Left colon (tissue), 2 donors: Measurements from ENCODE around the gene KCNJ5. TPM values are rescaled to one million over a fixed set of nuclear protein-coding genes. Genes with fewer than 3 reads are reported as not detected.

ENCODE experiments used
- ATAC-seq: fragments of 200-7000 bp; cut with Tn5 transposase; one replicate; pipeline ENCODE4 v1.9.1; 2020; ENCODE audit warnings: mild to moderate bottlenecking, moderate library complexity
- DNase-seq, 2 donors: peaks; one replicate each; pipeline ENCODE4 v3.0.0-alpha.2; 2020
- intact Hi-C, 2 donors: fragments of 100-400 bp; cut with DNase I in 1 of 2; cut with micrococcal nuclease in 1 of 2; formaldehyde crosslinking; loops; one replicate each; pipeline versions ENCODE4 v1.11.2 to v1.14.0; 2022; cut with DNase I, micrococcal nuclease
- total RNA-seq, 2 donors: library from RNA; stranded (reverse); fragmentation: NEBNext Ultra II Directional; extraction: Animal tissue kit (Norgen Biotek cat#: 25700); gene quantifications; one replicate each; pipeline ENCODE4 v1.2.1, GENCODE V29; 2021
- donor health status: DM: no; HTN: no; CAD: no.
- donor health status: DM: yes; HTN: yes; CAD: no.

Gene KCNJ5
- total RNA-seq, 2 donors from 2014 or later: 0.12 to 0.89 TPM

GRCh38 chr11:128868841-128869671 is 22.1 kb upstream of the KCNJ5 start:
- intact Hi-C loops: no loop called here
- ATAC-seq: peak; percentile 61
- DNase-seq: no peak

DNA sequence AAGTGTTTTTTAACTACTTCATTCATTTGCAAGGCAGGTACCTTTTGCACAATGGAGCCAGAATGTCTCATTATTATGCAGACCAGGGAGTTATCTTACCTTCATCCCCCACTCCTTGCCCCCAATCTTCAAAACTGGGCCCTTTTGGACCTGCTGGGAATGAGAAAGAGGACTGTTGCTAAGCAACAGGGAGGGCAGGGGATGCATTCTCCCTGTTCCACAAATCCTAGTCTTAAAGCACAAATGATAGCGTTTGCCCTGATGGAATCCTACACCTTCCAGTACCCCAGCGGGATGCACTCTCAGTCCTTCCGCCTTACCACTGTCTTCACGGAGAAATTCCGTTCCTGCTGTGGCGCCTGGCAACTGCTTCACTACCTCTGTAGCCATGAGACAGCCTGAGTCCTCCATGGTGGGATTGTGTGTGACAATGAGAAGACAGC is 20.0 kb upstream of the KCNJ5 start:
- ATAC-seq: no peak
- intact Hi-C loops: no loop called here
- DNase-seq: no peak

DNA sequence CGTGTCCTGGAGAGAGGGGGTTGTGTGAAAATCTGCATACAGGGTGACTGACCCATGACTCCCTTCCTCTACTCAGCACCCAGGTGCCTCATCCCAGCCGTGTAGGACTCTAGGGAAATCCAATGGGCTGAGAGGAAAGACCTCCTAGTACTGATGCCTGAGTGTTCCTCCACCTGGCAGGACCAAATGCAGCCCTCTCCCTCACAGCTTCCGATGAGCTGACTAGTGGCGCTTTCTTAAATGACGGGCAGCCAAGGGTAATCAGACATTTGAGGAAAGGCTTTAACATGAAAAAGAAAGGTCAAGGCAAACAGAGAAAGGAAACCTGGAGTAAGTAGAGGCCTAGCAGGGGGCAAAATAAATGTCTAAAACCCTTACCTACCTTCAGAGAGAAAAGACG is 19.1 kb upstream of the KCNJ5 start:
- ATAC-seq: no peak
- no peak for DNase-seq
- intact Hi-C loops: no loop called here

GRCh38 chr11:128872594-128872993 is 18.6 kb upstream of the KCNJ5 start:
- no peak for DNase-seq
- ATAC-seq: no peak
- intact Hi-C loops: no loop called here

GRCh38 chr11:128874427-128874826 is 16.7 kb upstream of the KCNJ5 start:
- ATAC-seq (no peak), DNase-seq (no peak)
- intact Hi-C loops: no loop called here

- no peak for DNase-seq
- intact Hi-C loops: no loop called here
Observed at GRCh38 chr11:128876133-128876650, 15.0 kb upstream of the KCNJ5 start.

GRCh38 chr11:128877726-128878125 is 13.4 kb upstream of the KCNJ5 start:
- DNase-seq: no peak
- intact Hi-C loops: no loop called here
- no peak for ATAC-seq

More at GRCh38 chr11:128876133-128876650, 15.0 kb upstream of the KCNJ5 start:
- no peak for ATAC-seq

GRCh38 chr11:128878455-128878854 is 12.7 kb upstream of the KCNJ5 start:
- DNase-seq: no peak
- intact Hi-C loops: no loop called here
- no peak for ATAC-seq

- intact Hi-C loops: no loop called here
- ATAC-seq (no peak), DNase-seq (no peak)
Observed at GRCh38 chr11:128879817-128880216, 11.3 kb upstream of the KCNJ5 start.

GRCh38 chr11:128881221-128881620 is 9.9 kb upstream of the KCNJ5 start:
- intact Hi-C loops: no loop called here
- no peak for DNase-seq
- no peak for ATAC-seq

- ATAC-seq: no peak
- DNase-seq: no peak
- intact Hi-C loops: loop anchor here in 1 of 2 donors (2.0 kb wide), 1 partner anchor 74 kb away; no protein-coding TSS in a partner anchor
Observed at GRCh38 chr11:128882451-128882850, 8.7 kb upstream of the KCNJ5 start.

DNA sequence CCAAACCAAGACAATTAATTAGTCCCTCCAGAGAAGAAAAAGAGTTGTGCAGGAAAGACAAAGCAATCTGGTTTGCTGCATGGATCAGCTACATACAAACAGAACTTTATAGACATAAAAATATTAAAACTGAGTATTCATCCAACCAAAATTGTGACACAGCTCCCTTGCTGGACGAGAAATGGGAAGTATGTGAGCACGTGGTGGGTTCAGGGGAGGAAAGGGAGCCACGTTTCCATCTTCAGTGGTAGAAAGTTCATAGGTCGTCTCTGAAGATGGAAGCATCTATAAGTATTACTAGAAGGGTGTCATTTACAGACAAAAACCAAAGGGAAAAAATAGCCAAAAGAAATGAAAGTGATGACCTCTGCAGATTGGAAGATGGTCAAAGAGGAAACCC is 7.1 kb upstream of the KCNJ5 start:
- intact Hi-C loops: no loop called here
- no peak for DNase-seq
- no peak for ATAC-seq

DNA sequence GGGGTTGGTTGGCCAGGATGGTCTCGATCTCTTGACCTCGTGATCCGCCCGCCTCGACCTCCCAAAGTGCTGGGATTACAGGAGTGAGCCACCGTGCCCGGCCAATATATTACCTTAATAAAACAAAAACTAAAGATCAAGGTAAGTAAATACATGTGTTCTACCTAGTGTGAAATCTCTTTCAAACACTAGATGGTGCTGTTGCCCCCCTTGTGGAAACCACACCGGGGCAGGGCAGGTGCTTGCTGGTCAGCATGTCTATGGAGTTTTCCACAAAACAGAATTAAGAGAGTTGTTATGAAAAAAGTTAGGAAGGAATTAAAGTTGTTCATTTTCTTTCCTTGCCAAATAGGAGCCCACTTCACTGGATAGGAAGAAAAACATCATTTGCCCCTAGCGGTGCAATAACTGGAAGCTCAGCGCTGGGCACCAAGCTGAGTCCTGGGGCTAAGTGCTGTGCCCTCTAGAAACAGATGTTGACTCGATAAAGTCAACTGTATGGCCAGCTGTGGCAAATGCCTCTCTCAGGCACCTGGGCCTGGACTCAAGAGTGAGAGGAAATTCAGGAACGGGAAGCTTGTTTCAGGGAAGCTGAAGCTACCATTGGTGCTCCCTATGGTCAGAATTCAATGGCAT is 6.3 kb upstream of the KCNJ5 start:
- intact Hi-C loops: loop anchor here in 1 of 2 donors (5.0 kb wide), 1 partner anchor 447 kb away; no protein-coding TSS in a partner anchor
- ATAC-seq (peak; percentile 93), DNase-seq (peak in 1 of 2 donors; percentile 50)

DNA sequence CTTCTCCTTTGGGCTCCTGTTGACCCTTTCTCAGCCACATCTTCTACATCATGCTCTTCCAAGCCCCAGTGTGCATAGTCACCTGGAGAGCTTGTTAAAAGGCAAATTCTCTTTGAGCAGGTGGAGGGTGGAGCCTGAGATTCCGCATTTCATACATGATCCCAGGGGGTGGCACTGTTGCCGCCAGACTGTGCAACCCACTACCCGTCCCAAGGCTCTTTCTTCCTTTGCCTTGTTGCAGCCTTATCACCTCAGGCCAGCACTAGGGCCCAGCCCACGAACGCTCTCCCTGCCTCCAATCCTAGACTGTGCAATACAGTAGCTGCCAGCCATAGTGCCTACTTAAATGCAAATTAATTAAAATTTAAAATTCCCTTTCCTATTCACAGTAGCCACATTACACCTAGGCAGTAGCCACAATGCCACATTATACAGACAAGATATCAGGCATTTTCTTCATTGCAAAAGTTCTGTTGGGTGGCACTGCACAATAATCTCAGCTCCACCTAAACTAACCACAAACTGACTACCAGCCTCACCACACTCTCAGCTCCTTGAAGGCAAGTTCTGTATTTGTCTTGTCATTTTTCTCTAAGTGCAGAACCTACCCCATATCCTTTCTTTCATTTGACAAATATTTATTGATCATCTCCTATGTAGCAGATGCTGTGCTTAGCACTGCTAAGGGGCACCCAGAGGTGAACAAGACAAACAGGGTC is 4.6 kb upstream of the KCNJ5 start:
- intact Hi-C loops: loop anchor here in 1 of 2 donors (5.0 kb wide), 1 partner anchor 446 kb away; no protein-coding TSS in a partner anchor
- ATAC-seq: peak; percentile 66
- DNase-seq: peak in 1 of 2 donors; percentile 34

GRCh38 chr11:128888034-128888985 is 2.8 kb upstream of the KCNJ5 start:
- intact Hi-C loops: loop anchor here in 1 of 2 donors (5.0 kb wide), 1 partner anchor 444 kb away; no protein-coding TSS in a partner anchor
- no peak for ATAC-seq
- DNase-seq: no peak

GRCh38 chr11:128889657-128890213 is 1.4 kb upstream of the KCNJ5 start:
- no peak for ATAC-seq
- intact Hi-C loops: loop anchor here in 1 of 2 donors (5.0 kb wide), 1 partner anchor 443 kb away; no protein-coding TSS in a partner anchor
- no peak for DNase-seq

DNA sequence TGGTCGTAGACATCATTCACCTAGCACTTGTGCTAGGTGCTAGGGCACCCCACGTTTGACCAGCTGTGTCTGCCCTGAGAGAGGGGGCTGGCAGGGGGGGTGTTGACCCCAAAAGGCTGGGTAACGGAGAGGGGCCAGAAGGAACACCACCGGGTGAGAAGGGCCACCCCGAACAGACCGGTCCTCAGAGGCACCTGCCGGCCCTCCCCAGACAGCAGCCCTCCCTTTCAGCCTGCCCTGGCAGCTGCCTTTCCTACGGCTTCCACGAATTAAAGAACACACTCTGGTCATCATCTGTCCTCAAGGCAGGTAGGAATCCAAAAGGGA is 977 bp upstream of the KCNJ5 start:
- DNase-seq: no peak
- intact Hi-C loops: no loop called here

GRCh38 chr11:128891913-128892398 is 800 bp downstream of the KCNJ5 start:
- DNase-seq (peak in 1 of 2 donors; percentile 17), ATAC-seq (no peak)
- intact Hi-C loops: no loop called here

More for the DNA sequence above, 977 bp upstream of the KCNJ5 start:
- ATAC-seq: no peak
